ENCODE data around the gene COL23A1.

Gene COL23A1

DNA sequence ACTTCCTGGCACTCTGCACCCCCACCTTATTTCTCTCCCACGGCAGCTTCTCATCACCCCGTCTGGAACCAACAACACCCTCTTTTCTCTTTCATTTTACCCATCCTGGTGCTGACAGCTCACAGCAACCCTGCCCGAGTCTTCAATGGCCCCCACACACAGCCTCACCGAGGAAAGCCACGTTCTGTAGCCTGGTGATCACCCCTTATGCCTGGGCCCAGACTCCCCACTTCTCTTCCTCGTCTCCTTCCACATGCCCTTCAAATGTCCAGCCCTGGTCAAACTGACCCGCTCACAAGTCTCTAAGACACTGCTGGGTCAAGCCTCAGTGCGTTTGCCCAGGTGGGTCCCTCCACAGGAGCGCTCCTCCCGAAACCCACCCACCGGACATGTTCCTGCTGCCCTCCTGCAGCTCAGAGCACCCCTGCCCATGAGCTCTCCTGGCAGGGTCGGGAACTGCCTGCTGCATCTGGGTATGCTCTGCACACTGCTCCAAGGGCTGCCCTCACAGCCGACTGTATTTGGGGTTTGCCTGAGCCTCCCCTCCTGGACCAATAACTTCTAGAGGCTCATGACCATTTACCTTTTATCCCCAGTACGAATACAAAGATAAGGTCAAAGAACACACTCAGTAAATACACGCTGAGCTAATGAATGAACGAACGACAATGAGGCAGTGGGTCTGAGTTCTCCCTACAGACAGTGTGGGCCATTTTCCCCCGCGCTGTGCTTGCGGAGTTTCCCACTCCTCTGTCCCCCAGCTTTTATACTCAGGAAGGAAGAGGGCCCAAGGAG is 202.9 kb downstream of the COL23A1 start:
- DNase-seq = no peak

DNA sequence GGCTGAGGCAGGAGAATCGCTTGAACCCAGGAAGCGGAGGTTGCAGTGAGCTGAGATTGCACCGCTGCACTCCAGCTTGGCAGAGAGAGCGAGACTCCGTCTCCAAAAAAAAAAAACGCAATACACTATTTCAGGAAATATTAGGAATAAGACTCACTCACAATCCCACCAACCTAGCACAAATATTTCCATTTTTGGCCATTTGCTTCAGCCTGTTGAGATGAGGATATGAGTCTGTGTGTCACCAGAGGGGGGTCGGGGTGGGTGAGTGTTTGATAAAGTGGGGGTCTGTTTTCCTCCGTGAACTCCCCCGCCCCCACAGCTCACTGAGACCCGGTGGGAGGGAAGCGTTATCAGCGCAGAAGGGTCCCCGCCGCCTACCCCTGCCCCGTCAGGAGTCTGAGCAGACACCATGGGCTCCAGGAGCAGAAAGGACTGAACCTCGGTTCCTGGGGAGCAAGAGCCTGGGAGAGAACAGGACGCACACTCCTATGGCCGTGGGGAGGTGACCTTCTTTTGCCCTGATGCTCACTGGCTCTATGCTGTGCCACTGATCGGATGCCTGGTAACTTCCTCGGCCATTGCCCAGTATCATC is 203.8 kb downstream of the COL23A1 start:
- DNase-seq = no peak

DNA sequence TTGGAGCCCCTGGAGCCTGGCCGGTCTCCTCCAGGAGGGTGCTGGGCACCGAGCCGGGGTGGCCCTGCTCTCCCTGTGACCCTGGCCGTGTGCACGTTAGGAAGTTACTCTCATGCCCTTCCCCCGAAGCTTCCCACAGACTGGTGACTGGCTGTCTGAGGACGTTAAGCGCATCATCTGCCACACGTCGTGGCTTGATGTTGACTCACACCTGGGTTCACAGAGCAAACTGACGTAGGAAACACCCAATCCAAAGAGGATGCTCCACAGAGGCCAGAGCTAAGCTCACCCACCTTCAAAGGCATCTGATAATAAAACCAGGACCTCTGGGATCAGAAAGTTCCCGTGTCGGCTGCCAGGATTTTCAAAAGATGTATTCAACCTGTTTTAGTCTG is 204.7 kb downstream of the COL23A1 start:
- DNase-seq = no peak

DNA sequence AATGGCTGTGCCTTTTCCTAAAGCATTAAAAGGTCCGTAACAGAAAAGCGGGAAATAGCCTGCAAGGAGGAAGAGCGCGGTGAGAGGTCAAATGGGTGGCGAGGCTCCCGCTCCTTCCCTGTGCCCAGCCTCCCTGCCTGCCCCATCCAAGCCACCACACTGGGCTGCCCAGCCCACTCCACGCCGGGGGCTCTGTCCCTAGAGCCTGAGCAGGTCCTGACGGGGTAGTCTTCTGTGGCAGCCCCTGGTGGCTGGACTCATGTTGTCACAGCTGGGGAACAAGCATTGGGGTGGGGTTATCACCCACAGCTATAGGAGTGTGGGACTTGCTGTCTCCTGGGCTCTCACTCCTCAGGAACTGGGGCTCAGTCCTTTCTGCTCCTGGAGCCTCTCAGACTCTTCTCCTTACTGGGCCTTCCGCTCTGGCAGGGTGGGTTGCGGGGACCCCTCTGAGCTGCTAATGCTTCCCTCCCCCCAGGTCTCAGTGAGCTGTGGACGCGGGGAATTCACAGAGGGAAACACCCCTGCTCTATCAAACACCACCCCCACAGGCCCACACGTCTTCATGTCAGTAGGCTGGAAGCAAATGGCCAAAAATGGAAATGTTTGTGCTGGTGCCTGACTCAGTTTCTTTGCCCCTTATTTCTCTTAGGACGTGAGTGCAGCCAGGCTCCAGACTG is 205.2 kb downstream of the COL23A1 start:
- no peak for DNase-seq

DNA sequence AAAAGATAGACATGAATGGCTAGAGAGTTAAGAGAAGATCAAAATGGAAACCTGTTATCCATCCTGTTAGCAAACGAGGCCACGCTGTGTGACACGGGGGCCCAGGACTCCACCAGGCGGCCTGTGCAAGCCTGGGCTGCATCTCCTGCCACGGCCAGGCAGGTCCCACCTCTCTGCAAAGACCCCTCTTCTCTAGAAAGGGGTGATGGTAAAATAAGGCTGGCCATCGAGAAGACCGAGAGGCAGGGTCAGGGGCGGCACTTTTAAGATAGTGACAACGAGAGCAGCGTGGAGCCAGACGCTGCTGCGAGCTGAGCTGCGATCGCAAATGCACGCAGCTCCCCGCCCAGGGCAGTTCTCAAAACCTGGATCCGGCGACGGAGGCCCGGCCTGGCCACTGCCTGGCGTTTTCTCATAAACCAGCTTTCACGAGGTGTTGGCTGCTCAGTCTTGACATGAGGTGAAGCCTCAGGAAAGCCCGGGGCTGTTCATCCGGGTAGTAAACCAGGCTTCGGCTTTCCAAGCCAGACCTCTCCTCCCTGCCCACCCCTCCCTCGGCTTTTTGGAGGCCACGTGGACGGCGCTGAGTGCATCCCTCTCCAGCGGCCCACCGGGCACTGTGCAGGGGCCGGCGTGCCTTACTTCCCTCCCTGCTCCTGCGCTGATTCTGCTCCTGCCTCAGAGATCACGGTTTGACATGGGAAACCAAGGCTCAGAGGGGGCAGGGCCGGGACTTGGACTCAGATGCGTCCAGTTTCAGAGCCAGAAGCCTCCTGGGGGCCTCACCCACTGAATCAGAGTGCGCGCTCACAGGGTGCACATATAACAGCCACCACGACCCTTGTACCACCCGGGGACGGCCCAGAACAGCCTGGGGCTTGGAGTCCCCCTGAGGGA is 206.0 kb downstream of the COL23A1 start:
- DNase-seq = no peak

DNA sequence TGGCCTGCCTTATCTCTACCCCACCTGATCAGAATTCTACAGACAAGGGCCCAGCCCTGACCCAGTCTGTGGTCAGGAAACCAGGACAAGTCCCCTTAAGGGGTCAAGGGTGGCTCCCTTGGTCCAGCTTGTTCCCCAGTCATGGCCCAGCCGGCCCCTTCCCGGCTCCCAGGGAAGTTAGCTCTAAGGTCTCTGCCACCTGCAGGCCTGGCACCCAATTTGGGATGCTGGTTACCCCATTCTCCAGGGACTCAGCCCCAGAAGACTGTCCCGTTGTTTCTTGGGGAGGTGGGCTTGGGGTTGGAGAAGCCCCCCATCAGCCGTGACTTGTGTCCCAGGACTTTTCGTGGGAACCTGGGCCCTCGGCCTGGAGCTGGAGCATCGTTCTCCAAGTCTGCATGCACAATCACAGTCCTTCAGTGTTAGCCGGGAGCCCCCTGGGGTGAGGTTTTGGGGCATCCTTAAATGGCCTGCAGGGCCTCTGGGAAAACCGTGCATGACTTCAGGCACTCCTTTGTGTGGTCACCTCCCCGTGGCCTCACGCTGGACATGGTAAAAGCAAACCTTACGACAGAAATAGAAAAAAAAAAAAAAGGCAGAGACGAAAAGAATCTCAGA is 206.8 kb downstream of the COL23A1 start:
- no peak for DNase-seq

DNA sequence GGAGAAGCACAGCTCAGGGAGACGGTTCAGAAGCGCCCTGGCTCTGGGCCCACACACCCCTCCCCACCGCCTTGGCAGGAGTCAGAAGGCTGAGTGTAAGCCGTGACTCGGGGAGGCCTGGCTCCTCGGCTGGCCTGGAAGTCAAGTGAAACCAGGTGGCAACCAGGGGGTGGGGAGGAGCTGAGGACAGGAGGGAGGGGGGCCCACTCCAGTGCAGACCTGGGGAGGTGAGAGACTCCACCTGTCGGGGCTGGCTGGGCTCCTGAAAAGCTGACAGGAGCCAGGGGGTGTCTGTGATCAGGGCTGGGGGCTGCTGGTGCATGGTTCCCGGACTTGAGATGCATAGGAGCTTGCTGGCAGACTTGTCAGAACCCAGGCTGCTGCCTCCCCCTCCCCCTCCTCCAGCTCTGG is 207.4 kb downstream of the COL23A1 start:
- DNase-seq = no peak

DNA sequence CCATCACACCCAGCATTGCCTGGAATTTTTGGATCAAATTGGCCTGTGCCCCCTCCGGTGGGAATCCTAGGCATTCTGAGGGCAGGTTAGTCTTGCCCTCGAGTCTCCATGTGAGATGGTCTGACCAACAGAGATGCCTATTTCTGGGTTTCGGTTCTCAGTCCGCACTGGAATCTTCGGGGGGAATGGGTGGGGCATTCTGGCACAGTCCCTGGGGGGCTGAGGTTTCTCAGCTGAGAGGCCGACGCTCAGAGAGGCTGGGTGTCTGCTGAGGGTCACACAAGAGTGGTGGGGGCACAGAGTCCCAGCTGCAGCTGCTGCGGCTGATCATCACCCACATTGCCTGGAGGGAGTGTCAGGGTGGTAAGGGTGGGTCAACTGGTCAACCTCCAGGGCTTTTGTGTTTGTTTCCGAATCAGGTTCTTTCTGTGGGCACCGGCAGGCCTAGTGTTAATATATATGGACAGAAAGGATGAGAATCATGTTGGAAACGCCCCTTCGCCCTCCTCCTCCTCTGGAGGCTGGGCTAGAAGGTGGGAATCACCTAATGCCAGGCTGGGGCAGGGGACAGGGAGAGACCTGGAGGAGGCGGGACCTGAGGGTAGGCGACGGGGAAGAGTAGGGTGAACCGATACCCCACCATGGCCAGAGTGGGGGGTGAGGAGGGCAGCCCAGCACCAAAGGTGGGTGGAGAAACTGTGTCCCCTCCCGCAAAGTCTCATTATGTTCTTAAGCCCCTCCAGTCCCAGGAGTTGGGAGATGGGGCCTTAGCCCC is 208.1 kb downstream of the COL23A1 start:
- DNase-seq = no peak

DNA sequence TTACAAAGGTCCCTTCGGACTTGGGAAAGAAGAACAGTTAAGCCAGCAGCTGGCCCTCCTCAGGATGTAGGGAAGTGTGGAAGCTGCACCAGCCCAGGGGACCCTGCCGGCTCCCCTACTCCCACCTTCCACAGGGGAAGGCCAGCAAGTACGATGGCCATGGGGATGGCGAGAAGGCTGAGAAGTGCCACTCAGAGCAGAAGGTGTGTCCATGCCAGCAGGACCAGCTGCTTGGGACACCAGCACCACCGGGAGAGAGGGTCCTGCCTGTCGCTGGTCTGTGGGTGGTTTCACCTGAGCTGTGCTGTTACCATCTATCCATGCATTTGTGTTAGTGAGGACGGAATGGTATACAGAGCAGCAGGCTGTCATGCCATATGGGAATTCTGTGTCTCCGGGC is 209.0 kb downstream of the COL23A1 start:
- no peak for DNase-seq

DNA sequence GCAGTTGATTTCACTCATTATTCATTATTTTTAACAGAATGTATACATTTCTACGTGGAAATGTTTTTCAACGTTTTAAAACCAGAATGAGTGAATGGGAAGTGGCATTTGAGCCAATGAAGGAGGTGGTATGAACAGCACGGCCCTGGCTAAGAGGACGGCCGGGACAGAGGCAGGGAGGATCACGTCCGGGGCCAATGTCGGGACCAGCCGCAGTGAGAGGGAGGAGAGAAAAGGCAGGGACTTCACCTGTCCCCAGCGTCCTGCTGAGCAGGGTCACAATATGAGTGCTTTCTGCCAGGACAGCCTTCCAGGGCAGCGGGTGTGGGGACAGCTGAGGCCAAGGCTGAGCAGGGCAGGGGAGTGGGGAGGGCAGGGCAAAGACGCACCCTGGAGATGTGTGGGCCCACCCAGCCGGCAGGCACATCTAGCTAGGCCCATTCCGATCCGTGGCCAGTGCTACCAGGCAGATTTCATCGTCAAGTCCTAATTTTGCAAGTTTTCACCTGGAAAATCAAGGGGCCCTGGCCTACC is 209.6 kb downstream of the COL23A1 start:
- DNase-seq = no peak

DNA sequence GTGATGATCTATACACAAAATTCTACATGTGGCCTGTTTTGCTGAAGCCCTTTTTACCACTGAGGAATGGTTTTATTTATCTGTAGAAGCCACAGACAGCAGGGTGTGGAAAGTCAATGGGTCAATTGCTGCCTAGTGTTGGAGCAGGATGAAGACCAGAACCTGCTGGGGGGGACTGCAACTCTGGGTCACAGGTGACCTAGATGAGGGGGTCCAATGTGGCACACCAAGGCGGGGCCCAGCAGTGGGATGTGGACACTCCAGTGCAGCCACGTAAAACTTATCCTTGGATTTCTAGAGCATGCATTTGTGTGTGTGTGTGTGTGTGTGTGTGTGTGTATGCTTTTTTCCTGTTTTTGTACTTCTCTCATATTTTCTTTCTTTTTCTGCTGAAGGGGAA is 210.1 kb downstream of the COL23A1 start:
- no peak for DNase-seq

DNA sequence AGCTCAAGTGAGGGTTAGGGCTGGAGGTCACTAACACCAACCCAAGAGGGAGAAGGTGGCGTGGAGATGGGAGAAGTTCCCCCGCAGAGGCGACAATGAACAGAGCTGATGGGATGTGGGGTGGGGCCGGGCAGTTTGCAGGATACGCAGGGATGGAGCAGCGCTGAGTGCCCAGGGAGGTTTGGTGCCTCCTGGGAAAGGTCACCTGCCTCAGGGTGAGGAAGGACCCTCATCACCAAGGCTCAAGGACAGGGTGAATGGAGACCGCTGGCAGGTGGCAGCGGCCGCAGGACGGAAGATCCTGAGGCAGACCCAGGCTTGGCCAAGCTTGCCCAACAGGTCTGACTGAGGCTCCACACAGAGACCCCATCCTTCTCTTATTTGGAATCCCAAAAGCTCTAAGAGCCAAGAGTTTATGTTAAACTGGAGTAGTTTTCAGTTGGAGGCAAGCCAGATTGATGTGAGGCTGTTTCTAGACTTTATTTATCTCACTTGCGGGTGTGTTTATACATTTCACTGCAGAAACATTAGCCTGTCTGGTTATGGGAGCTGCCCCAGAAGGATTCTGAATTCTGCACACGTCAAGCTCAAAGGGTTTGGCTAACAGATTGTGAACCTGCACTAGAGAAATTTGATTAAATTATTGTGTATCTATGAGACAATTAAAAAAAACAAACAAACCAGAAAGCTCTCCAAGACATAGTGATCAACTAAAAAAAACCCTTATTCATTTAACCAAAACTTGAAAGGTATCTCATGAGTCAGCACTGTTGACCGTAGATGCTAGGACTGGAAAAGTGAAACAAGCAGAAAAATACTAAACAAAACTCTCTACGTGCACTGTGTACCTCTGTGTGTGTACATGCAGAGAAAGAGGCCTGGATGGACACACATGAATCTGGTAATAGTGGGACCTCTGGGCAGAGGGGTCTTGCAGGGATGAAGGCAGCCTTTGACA is 211.4 kb downstream of the COL23A1 start:
- no peak for DNase-seq

DNA sequence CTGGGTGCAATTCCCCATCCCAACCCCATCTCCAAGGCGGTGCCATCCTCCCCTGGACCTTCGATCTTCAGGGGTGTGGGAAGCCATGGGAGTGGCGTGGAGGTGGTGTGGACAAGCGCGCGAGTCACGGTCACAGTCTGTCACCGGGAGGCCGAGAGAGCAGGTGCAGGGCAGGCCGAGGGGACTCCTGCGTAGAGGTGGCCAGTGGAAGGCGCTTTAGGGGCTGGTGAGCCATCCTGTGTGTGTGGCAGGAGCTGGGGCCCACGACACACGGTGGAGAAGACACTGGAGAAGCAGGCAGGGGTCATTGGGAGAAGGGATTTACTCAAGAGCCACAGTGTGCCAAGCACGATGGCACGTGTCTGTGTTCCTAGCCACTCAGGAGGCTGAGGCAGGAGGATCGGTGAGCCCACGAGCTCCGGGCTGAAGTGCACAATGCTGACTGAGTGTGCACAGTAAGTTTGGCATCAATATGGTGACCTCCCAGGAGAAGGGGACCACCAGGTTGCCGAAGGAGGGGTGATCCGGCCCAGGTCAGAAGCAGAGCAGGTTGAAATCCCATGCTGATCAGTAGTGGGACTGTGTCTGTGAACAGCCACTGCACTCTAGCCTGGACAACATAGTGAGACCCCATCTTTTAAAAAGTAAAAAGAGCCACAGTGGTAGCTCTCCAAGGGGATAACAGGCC is 212.5 kb downstream of the COL23A1 start:
- DNase-seq = no peak

DNA sequence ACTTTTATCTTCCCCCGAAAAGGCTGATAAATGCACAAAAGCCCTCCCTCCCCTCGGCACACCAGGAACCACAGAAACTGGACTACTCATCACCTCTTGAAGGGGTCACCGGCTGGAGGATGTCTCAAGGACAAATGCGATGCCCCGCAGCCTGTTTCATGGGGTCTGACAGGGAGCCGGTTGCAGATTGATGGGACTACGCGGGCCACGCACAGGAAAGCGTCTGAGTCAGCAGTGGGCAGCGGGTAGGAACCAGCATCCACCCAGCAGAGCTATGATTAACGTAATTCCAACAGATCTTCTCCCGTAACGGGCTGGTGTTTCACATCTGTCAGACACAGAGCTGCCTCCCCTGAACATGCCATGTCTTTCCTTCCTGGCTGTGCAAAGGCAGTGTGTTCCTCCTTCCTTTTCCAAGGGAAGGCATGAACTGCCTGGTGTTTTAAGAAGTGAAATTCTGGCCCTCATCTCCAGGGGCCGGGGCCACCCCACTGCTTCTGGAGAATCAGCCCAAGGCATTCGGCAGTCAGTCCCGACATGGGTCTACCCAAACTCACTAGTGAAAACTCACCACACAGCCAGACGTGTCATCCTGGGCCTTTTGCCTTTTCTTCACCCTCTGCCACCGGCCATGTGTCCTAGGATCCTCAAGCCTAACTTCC is 213.1 kb downstream of the COL23A1 start:
- DNase-seq = no peak

DNA sequence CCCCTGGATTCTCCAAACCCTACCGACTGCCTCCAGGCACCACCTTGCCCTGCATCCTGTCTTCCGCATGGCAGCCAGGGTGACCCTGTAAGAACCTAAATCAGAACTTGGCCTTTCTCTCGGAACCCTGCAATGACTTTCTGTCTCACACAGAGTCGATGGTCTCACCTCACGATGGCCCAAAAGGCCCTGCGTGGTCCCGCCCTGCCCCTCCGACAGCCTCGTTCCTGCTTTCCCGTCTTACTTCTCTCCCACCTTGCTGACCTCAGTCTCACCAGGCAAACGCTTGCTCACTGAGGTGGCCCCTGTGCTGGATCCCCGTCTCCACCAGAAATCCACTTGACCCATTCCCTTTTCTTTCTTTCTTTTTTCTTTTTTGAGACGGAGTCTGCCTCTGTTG is 214.8 kb downstream of the COL23A1 start:
- DNase-seq = no peak

DNA sequence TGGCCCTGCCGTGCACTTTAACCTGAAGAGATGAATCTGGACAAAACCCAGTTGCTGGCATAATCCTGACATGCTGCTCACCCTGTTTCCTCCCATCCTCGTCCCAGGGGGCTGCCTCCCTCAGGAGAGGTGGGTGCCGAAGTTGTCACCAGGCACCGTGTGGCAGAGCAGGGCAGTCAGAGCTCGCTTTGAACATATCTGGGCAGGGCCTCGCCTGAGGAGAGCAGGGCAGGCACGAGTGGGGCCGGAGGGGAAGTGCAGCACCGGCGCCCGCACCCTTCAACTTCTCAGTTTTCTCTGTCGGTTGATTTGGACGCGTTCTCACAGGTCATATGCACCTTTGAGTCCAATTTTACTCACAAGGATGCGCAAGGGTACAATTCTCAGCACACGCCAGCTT is 216.5 kb downstream of the COL23A1 start:
- DNase-seq = no peak

DNA sequence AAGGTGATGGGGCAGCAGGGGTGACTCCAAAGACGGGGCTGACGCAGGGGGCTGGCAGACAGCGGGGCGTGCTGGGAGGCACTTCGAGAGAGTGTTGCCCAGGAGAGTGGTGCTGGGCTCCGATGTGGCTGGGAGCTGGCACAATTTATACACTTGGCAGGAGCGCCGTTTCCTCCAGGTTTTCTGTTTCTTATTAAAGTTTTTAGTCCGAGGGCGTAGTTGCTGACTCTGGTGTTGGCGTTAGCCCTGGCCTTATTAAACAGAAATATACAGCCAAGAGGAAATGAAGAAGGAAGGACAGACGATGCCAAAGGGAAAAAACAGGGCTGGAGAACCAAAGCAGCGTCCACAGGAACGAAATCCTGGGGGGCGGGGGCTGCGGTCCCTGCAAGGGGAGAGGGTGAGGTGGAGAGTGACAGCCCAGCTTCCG is 218.0 kb downstream of the COL23A1 start:
- DNase-seq = no peak

DNA sequence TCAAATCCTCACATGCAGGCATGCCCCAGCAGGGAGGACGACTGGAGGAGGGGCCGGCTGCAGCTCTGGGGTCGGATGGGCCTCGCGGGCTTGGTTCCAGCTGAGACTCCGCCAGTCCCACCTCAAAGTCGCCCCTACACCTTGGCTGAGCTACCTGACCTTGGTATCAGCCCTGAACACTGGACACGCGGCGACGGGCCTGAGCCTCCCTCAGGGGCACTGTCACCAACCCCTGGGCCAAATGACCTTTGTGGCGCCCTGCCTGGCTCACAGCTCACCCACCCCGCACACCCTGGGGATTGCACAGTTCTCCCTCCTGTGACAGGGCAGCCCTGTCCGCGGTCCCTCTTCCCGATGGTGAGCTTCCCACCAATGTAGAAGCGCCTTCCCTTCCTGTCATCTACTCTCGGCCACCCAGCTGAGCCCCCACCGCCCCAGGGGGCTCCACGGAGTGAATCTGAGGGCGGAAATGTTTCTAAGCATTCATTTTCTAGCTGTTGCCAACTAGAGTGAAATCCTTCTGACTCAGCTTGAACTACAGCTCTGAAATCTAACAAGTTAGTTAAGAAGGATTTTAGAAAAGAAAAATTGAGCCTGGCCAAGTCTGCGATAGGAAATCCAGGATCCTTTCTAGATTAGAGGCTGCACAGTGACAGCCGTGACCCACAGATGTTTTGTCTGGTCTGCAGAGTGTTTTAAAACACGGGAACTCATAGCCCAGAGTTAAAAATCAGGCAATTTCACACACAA is 218.7 kb downstream of the COL23A1 start:
- no peak for DNase-seq
